IPS DF 4.7 (cell line): ENCODE data around the gene NSG2.

Source experiments
- DNase-seq: peaks from one replicate; pipeline ENCODE4 v3.0.0-alpha.2; 2013; ENCODE audit warnings: low spot score; ENCODE audit errors: extremely low read depth

The NSG2 gene

GRCh38 chr5:174045470-174046025 is at the start of gene NSG2:
Gene NSG2, plus strand, starts transcription at chr5:174045706. Its CDS starts 1,050 bp downstream, at chr5:174046756.
- peak; percentile 80 for DNase-seq

DNA sequence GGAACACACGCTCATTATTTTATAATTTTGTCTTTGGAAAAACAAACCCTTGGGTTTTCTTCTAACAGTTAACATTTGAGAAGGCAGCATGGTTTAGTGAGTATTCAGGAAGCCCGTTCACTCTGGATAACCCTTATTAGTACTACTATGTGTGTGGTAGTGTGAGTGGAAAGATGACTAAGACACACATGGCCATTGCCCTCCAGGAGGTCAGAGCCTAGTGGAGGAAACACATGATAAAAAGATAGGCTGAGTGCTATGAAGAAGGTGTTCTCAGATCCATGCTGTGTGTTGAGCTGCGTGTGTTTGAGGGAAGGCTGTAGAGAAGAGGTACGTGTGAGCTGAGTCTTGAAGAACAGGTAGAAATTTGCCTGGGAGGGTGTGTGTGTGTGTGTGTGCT is 48.2 kb upstream of the NSG2 start:
- no peak for DNase-seq

DNA sequence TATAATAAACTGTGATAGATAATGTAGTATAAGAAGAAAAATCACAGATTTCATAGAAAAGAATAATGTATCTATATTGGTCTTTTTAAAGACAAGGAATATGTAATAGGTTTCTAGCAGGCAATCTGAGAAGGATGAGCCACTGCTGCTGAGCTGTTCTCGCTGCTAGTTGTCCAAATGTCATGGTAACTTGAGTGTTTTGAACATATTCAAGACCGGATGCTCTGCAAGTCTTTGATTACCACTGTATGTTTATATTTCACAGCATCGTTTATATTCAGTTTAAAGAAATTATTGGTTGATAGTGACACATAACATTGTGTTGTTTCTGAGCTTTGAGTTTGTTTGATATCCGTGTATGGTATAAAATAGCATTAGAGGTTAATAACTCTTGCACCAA is 47.0 kb upstream of the NSG2 start:
- no peak for DNase-seq

GRCh38 chr5:174000076-174000475 is 45.4 kb upstream of the NSG2 start:
- no peak for DNase-seq

DNA sequence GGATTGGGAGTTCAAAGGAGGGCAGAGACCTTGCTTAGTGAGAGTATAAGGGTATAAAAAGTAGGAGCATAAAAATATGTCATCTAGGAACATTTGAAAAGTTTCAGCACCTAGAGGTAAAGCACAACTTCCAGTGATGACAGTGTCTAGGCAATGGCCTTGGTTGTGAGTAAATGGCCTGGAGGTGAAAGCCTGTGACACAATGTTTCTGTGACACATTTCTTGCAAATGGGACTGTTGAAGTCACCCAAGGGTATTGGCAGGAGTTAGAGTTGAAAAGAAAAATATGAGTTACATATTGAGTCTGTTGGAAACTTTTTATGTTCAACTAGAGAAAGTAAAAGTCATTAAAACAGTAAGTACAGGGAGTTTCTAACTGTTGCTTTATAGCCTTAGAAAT is 41.7 kb upstream of the NSG2 start:
- DNase-seq: no peak

- no peak for DNase-seq
Observed at GRCh38 chr5:174008922-174009321, 36.6 kb upstream of the NSG2 start.

GRCh38 chr5:174010365-174010764 is 35.1 kb upstream of the NSG2 start:
- DNase-seq: no peak

GRCh38 chr5:174011441-174011840 is 34.1 kb upstream of the NSG2 start:
- DNase-seq: no peak

- DNase-seq: peak; percentile 72
Observed at GRCh38 chr5:174020069-174020927, 25.2 kb upstream of the NSG2 start.

DNA sequence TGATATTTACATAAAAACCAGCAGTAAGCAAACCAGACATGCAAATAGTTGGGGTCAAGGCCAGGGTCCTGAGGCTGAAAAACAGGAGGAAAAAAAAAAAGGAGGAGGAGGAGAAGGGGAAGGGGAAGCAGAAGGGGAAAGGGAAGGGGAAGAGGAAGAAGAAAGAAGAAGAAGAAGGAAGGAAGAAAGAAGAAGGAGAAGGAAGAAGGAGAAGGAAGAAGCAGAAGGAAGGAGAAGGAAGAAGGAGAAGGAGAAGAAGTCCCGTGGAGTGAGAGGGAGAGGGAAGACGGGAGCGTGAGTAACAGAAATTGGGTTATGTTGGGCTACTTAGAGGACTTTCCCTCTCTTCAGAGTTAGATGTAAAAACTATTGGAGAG is 24.6 kb upstream of the NSG2 start:
- no peak for DNase-seq

- peak; percentile 5 for DNase-seq
Observed at GRCh38 chr5:174022384-174023095, 23.0 kb upstream of the NSG2 start.

DNA sequence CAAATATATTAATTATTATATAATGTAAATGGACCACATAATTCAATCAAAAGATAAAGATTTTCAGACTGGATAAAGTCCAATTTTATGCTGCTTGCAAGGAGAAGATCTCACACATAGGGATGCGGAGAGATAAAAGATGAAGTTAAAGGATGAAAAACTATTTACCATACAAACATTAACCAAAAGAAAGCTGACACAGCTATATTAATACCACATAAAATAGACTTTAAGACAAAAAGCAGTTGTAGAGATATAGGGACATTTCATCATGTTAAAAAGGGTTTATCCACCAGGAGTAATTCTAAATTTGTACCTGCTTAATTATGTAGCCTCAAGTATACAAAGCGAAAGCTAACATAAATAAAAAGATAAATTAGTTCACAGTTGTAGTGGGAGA is 15.2 kb upstream of the NSG2 start:
- no peak for DNase-seq

DNA sequence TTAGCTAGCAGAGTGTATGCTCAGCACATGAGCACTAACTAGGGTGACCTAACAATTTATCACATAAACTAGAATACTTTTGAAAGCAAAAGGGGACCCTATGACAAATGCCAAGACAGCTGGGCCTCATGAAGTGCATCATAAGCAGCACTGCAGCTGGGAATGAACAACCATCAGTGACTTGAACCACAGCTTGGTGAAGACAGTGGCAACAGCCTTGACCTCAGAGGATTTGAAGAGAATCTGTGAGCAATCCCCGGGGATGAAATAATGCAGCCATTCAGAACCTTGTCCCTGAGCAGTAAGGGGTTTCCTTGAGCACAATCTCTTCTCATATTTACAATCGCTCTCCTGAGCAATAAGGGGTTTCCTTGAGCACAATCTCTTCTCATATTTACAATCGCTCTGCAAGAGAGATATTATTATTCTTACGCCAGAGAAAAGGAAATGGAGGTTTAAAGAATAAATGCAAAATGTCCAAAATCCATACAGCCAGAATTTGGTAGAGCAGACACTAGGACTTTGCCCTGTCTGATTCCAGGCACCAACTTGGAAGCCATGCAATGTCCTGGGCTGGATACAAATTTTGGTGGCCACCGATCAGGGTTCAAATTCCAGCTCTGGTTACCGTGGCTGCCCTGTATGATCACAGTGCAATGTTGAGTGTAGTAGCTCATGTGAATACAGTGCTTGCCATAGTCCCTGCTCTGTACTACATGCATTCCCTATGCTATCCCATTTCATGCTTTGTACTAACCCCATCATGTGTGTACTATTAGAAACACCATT is 846 bp upstream of the NSG2 start:
- no peak for DNase-seq

GRCh38 chr5:174046558-174046957 is 1.1 kb downstream of the NSG2 start:
- DNase-seq: no peak

- no peak for DNase-seq
Observed at GRCh38 chr5:174047472-174048099, 2.1 kb downstream of the NSG2 start.

DNA sequence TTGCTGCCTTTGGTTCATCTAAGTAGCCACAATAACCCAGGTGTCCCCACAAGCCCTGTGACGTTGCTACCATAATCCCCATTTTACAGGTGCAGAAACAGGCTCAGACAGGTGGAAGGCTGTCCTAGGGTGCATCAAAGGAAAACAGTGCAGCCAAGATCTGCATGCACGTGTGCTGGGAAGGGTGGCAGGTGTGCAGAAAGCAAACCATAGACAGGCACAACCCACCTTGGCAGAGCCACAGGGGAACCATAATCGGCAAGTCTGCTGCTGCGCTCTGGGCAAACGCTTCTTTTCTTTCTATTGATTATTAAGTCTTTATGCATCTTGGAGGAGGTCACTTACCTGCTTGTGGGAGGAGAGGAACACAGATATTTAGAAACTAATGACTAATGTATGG is 7.1 kb downstream of the NSG2 start:
- no peak for DNase-seq

DNA sequence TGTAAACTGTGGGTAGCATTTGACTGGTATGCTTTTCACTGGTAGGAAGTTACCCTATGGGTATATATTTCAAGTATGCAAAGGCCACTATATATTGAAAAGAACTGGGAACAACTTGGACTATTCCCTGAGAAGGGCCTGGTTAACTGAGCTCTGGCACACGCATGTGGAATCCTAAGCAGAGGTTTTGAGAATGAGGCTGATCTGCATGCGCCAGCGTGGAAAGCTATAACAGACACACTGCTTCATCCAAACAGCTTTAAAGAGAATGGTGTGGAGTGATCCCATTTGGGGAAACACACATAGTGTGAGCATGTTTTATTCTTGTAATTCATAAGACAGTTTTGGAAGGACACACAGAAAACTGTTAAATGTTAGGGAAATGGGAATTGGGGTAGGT is 8.4 kb downstream of the NSG2 start:
- no peak for DNase-seq

DNA sequence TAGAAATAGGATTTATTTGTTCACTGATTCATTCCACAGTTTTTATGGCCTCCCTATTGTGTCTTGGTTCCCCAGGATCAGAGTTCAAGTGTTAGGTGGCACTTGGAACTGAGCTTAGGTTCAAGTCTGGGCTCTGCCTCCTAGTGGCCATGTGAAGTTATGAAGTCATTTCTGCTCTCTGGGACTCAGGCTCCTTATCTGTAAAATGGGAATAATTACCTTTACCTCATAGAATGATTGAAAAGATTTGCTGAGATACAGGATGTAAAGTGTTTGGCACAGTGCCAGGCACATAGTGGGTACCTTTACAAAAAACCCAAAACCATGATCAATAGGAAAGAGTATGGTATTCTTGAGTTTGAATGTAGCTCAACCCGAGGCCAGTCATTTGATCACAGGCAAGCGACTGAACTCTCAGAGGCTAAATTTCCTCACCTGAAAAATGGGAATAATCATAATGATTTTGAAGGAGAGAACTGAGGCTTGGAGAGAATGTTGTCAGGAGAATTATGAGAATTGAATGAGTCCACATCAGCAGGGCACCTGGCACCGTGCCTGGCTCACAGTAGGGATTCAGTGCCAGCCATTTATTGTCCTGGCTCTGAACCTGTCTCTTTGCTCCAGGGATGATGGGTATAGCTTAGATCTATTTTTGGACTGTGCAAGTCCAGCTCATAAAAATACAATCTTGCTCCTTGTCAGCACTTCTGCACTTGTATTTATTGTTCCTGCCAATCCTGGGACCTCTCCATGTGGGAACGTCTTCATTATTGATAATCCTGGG is 10.8 kb downstream of the NSG2 start:
- no peak for DNase-seq

GRCh38 chr5:174057206-174057605 is 11.7 kb downstream of the NSG2 start:
- no peak for DNase-seq

DNA sequence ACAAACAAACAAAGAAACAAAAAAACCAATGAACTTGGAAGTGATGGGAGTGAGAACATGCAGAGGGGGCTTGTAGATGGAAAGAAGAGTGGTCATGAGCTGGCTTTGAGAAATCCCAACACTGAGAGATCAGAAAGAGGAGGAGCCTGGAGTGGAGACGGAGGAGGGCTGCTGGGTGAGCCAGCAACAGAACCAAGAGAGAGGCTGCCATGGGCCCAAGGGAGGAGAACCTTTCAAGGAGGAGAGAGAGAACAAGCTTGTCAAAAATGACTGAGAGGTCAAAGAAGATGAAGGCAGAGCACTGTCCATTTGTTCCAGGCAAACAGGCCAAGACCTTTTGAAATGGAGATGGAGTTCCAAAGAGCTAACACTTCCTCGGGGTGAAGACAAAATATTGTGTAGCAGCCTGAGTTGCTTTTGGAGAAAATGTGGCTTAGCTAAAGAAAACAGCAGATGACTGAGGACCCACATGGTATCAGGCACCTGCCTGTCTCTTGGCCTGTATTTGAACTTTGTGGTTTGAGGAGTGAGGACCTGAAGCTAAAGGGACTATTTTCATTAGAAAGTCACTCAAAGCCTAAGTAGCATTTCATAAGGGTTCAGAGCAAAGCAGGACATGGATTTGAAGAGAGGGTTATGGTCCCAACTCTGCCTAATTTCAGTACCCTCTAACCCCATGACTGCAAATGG is 13.1 kb downstream of the NSG2 start:
- DNase-seq: no peak
